ENCODE data around the gene SH3RF3.

Gene SH3RF3

GRCh38 chr2:109320195-109320922, 191.4 kb downstream of the SH3RF3 start:
- no peak for DNase-seq

- DNase-seq: peak; percentile 78
These were observed 192.6 kb downstream of the SH3RF3 start for GRCh38 chr2:109321570-109321969.

DNA sequence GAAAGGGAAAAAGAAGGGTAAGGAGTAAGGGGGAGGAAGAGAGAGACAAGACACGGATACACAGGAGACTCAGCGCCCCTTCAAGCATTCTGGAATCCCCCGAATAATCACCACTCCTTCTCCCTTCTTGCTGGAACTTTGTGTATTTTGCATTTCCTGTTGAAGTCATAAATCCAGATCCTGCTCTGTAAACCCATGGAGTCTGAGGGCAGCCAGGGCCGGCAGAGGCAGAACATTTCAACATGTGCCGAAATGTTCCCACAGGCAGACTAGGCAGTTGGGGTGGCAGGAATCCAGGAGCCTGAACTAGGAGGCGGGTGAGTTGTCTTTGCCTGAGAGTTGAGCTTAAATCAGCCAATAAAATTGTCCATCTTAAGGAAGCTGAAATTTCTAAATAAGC, 193.1 kb downstream of the SH3RF3 start:
- no peak for DNase-seq

- no peak for DNase-seq
These were observed 193.6 kb downstream of the SH3RF3 start for GRCh38 chr2:109322641-109323040.

GRCh38 chr2:109324861-109325260, 195.9 kb downstream of the SH3RF3 start:
- DNase-seq: no peak

GRCh38 chr2:109325570-109325969, 196.6 kb downstream of the SH3RF3 start:
- no peak for DNase-seq

DNA sequence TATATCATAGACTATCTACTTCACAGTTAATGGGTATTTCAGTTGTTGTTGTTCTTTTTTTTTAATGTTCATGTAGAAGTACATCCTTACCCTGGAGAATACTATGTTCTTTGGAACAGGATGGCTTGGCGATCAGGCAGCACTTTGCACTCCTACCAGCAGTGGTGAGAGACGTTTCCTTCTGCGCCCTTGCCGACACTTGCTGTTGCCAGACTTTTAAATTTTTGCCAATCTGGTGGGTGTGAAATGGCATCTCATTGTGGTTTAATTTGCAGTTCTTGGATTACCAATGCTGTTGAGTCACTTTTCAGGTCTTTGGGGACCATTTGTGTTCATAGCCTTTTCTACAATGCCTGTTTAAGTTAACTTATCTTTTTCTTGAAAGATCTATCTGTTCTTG, 197.3 kb downstream of the SH3RF3 start:
- DNase-seq: no peak

DNA sequence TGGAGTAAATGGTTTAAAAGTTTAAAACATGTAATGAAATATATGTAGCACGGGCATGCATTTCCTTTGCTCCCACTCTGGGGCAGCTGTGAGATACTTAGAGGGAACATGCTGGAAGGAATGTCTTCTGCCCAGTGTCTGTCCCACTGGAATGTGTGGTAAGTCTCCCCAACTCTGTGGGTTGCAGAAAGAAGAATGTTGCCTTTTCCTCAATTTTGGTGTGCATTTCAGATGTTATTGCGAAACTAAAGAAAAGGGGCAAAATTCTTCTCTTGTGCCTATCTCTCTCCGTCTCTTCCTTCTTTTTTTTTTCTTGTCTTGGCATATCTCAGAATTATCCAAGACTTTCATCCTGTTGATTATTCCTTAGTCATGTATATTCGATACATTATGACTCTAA, 201.1 kb downstream of the SH3RF3 start:
- DNase-seq: no peak

- no peak for DNase-seq
These were observed 202.1 kb downstream of the SH3RF3 start for GRCh38 chr2:109331081-109331480.

DNA sequence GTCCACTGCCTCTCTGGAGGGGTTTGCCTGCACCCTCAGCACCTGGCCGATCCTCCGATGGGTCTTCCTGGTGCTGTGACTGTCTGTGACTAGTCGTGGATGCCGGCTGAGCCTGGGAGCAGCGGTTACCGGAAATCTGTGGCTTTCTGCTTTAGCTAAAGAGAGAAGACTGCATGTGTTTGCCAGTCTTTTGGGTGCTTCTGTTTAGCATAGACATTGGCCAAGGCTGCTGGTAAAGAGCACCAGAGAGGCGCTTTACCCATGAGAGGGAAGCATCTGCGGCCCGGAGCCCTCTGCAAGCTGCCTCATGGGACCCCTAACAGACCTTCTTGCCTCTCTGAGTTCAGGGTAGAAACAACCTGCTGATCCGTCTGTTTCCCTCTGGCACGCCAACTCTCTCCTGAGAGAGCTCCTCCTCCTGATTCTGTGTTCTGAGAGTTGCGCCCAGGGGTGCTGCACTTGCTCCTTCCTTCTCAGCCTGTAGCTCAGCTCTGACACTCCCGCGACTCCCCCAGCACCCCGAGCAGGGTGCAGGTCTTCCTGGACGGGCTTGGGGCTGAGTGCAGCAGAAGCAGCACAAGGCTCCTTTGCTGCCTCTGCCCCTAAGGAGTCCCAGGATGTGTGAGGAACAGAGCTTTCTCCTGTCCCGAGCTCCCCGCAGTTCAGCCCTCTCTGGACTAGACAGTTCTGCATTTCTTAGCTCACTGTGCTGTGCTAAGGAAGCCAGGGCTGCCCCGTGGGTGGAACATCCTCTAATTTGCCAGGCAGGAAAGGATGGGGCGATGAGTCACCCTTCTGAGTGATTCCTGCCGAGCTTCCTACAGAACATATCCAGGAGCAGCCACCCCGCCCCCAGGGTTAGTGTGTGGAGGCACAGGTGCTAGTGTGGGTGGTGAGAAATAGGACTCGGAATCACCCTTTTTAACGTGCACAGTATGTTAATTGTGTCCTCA, 203.2 kb downstream of the SH3RF3 start:
- DNase-seq: peak; percentile 11

DNA sequence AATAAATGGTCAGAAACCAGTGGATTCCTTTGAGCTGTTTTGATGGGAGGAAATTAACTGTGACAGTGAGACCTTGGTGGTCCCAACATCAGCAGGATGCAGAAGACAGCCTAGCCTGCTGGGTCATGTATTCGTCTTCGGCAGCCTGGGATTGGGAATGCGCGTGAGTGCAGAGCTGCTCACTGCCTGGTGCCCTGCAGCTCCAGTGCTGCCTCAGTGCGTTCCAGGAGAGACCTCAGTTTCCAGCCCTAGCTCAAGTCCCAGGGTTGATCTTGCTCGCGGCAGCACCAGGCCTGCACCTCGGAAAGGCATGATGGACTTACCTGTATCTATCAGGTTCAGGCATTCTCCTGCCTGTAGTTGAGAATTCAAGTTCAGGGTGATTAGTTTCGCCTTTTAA, 203.9 kb downstream of the SH3RF3 start:
- no peak for DNase-seq

GRCh38 chr2:109333414-109334210, 204.6 kb downstream of the SH3RF3 start:
- no peak for DNase-seq

GRCh38 chr2:109335631-109336176, 206.7 kb downstream of the SH3RF3 start:
- no peak for DNase-seq

GRCh38 chr2:109336296-109336695, 207.3 kb downstream of the SH3RF3 start:
- DNase-seq: no peak

DNA sequence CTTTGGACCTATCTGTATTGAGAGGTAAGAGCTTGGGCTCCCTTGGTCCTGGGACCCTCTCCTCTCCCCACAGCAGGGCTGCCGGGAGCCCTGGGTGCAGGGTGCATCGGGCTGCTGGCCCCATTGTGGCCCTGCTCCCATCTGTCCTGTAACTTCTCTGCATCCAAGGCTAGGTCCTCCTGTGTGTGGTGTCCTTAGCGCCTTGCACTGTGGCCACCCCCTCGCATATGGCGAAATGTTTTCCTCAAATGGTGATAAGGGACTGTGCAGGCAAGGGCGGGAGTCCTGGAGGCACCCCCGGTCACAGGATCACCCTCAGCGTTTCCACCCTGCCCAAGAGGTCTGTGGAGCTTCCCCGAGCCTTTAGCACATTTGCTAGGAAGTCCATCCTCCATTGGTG, 208.2 kb downstream of the SH3RF3 start:
- no peak for DNase-seq

DNA sequence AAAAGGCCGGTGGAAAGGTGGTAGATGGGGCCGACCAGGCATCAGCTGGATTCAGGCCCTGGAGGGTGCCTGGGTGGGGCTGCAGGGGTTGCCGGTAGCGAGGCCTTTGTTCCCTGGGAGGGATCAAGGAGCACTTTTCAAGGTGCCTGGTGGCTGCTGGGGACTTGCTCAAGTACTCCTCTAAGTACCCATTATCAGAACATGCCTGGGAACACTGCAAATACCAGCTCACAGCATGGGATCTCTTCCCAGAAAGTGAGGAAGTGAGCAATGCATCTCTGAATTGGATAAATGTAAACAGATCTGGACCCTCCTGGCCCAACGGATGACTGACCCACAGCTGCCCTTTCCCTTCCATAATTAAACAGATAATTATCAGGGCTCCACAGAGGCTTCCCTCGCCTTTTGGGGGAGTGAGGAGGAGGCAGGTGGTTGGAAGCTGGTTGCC, 210.5 kb downstream of the SH3RF3 start:
- no peak for DNase-seq

- DNase-seq: no peak
These were observed 211.4 kb downstream of the SH3RF3 start for GRCh38 chr2:109340381-109340780.

- DNase-seq: no peak
These were observed 212.6 kb downstream of the SH3RF3 start for GRCh38 chr2:109341355-109342255.

DNA sequence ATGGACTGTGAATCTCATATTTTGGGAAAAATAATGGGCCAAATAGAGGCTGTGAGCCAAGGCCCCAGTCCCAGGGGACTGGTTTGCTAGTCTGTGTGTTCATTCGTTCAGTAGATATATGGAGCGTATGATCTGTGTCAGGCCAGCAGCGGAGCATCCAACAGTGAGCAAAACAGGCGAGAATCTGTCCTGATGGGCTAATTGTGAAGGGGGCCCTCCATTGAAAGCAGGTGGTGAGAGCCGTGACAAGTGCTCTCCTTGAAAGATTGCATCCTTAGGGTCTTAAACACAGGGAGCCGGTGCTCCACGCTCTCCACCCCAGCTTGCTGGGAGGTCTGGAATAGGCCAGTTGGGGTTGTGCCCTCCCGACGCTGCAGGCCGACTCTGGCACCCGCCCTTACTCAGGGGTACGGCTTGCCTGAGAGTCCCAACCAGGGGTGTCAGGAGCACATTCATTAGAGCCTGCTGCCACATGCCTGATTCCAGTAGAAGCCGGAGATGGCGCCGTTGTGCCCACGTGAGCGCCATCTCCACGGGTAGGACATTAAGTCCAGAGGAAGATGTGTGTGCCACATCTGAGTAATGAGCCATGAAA, 213.3 kb downstream of the SH3RF3 start:
- DNase-seq: peak; percentile 27

DNA sequence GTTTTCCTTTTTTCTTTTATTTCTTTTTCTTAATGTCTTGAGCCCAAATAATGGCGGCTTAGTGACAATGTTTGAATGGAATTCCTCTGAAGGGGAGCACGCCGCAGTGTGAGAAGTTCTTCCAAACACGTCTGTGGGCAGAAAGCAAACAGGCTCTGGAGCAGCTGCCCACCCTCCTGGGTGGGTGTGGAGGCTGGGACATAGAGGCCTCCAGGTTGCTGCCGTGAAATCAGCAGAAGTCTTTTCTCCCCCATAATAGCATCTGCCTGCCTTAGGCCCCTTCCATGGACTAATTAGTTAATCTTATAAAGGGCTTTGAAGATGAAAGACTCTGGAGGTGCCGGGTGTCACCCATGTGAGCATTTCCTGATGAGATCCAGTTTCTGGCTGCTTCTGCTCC, 213.9 kb downstream of the SH3RF3 start:
- DNase-seq: peak; percentile 94

GRCh38 chr2:109343460-109343859, 214.5 kb downstream of the SH3RF3 start:
- DNase-seq: no peak
